ENCODE data around the gene ZFP28.

Gene ZFP28

GRCh38 chr19:56538761-56539263 lies at the start of gene ZFP28:
TSS of gene ZFP28 (plus strand) at chr19:56538948. CDS start at chr19:56539019, 71 bp downstream.
- peak; percentile 83 for DNase-seq (ENCODE audit: low spot score)

GRCh38 chr19:56491399-56491798 lies 47.3 kb upstream of the ZFP28 start:
- no peak for DNase-seq (ENCODE audit: low spot score)

GRCh38 chr19:56504581-56504980 lies 34.2 kb upstream of the ZFP28 start:
- no peak for DNase-seq (ENCODE audit: low spot score)

- DNase-seq (ENCODE audit: low spot score) = peak; percentile 92
These were observed 31.1 kb upstream of the ZFP28 start, which contains the start of gene ZNF471 for GRCh38 chr19:56507446-56508289. TSS of gene ZNF471 (plus strand) at chr19:56507855. CDS start at chr19:56511572, 3,717 bp downstream.

GRCh38 chr19:56508290-56508778 lies 30.4 kb upstream of the ZFP28 start:
- DNase-seq (ENCODE audit: low spot score) = no peak

- DNase-seq (ENCODE audit: low spot score) = no peak
These were observed 13.4 kb upstream of the ZFP28 start for GRCh38 chr19:56525214-56525860.

- no peak for DNase-seq (ENCODE audit: low spot score)
These were observed 1.3 kb upstream of the ZFP28 start for GRCh38 chr19:56537442-56537841.

- peak; percentile 91 for DNase-seq (ENCODE audit: low spot score)
These were observed 441 bp upstream of the ZFP28 start for GRCh38 chr19:56538254-56538760.

- no peak for DNase-seq (ENCODE audit: low spot score)
These were observed 5.0 kb downstream of the ZFP28 start for GRCh38 chr19:56543776-56544175.

GRCh38 chr19:56547535-56547934 lies 8.8 kb downstream of the ZFP28 start:
- no peak for DNase-seq (ENCODE audit: low spot score)

GRCh38 chr19:56554272-56554869 lies 15.6 kb downstream of the ZFP28 start:
- DNase-seq (ENCODE audit: low spot score) = no peak

GRCh38 chr19:56562766-56563165 lies 24.0 kb downstream of the ZFP28 start:
- DNase-seq (ENCODE audit: low spot score) = no peak

- DNase-seq (ENCODE audit: low spot score) = peak; percentile 46
These were observed 28.1 kb downstream of the ZFP28 start for GRCh38 chr19:56566904-56567273.

- peak; percentile 96 for DNase-seq (ENCODE audit: low spot score)
These were observed 28.7 kb downstream of the ZFP28 start, which contains the start of gene ZNF470 for GRCh38 chr19:56567274-56568120. TSS of gene ZNF470 (plus strand) at chr19:56567468. CDS start at chr19:56570312, 2,844 bp downstream.

- DNase-seq (ENCODE audit: low spot score) = no peak
These were observed 33.8 kb downstream of the ZFP28 start for GRCh38 chr19:56572589-56572988.

GRCh38 chr19:56573914-56574313 lies 35.2 kb downstream of the ZFP28 start:
- DNase-seq (ENCODE audit: low spot score) = no peak

GRCh38 chr19:56577719-56578602 lies 39.2 kb downstream of the ZFP28 start:
- no peak for DNase-seq (ENCODE audit: low spot score)

GRCh38 chr19:56594446-56594782 lies 55.7 kb downstream of the ZFP28 start:
- DNase-seq (ENCODE audit: low spot score) = no peak

GRCh38 chr19:56594783-56595547 lies 56.2 kb downstream of the ZFP28 start, which contains the start of gene ZNF71:
TSS of gene ZNF71 (plus strand) at chr19:56595302. CDS start at chr19:56601559, 6,257 bp downstream.
- DNase-seq (ENCODE audit: low spot score) = peak; percentile 99
